Activated CD4-positive, alpha-beta T cell treated with anti-CD3 and anti-CD28 coated beads, Interleukin-10, Interleukin-2, amounts not matched to agents 100 ng/mL and 50 ng/mL, durations not matched to agents 16 hours and 8 hours (primary cell): ENCODE measurements around the gene DGKI.

Experiments used
- DNase-seq: peaks from one replicate; pipeline ENCODE4 v3.0.0-alpha.2; 2020

Gene DGKI

GRCh38 chr7:137684776-137685175 is 162.0 kb downstream of the DGKI start:
- no peak for DNase-seq

- no peak for DNase-seq
These were observed 162.5 kb downstream of the DGKI start for GRCh38 chr7:137684316-137684715.

- DNase-seq: no peak
These were observed 164.2 kb downstream of the DGKI start for GRCh38 chr7:137682596-137682995.

GRCh38 chr7:137681657-137682562 is 164.9 kb downstream of the DGKI start:
- no peak for DNase-seq

GRCh38 chr7:137674551-137675409 is 172.0 kb downstream of the DGKI start:
- no peak for DNase-seq

GRCh38 chr7:137674048-137674447 is 172.7 kb downstream of the DGKI start:
- DNase-seq: no peak

DNA sequence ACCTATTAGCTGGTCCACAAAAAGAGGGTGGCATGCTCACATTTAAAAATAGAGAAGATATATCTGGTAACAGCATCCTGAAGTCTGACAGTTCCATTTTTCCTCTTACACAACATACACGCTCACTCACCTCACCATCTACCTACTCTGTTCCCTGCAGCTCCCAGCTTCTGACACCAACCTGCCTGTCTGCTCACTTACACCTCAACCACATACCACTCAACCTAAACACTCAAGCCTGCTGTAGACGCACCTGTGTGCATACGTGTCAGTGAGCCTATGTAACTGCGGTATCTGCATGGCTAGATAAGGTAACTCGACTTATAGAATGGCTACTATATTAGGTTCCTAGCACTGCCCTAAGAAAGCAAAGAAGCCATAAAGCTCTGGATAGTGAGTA is 174.9 kb downstream of the DGKI start:
- DNase-seq: no peak

DNA sequence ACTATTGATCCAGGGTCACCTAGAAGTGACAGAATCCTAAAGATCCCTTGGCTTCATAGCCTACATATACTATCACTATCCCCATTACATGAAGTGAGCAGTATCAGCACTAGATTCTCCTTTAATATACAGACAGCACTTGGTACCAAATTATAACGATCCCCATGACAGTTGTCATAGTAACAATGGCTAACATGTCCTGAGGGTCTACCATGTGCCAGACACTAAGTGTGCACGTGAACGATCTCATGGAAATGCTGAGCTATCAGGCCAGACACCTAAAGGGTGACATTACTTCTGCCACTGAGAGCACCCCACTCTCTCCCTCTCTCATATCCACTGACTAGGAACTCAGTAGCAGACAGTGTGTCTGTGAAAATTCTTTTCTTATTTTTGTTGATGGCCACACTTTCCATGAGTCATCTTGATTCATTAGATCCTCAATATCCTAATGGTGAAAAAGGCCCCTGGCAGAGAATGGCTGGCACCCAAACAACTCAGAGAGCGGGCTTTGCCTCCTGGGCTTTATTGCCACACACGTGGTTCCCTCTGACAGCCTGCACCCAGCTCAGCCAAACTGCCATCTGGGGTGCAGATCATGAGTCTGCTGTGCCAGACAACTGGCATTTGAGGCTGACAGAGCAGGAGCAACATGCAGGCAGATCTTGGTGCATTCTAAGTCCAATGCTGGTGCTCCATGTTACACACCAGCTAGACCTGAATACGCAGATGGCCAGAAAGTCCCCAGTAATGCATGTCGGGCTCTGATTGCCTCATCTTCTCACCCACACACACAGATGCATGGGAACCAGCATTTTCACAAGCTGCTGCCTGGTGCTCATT is 176.3 kb downstream of the DGKI start:
- DNase-seq: peak; percentile 20

- no peak for DNase-seq
These were observed 177.1 kb downstream of the DGKI start for GRCh38 chr7:137669706-137670105.

GRCh38 chr7:137668404-137668803 is 178.4 kb downstream of the DGKI start:
- no peak for DNase-seq

- peak; percentile 4 for DNase-seq
These were observed 179.0 kb downstream of the DGKI start for GRCh38 chr7:137667633-137668387.

DNA sequence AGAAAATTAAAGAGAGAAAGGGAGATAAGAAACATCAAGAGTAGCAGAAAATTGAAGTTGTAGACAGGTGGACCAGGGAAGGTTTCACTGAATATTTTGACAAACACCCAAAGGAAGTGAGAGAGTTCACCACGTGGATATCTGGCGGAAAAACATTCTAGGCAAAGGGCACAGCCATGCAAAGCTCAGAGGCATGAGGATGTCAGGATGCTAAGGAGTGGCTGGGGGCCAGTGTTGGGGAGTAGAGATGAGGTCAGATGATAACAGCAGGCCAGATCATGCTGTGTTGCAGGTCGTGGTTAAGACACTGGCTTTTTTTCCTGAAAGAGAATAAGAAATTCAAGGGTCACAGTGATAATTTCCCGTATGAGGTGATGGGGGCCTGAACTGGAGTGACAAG is 181.9 kb downstream of the DGKI start:
- DNase-seq: no peak

GRCh38 chr7:137661634-137662033 is 185.1 kb downstream of the DGKI start:
- DNase-seq: no peak

DNA sequence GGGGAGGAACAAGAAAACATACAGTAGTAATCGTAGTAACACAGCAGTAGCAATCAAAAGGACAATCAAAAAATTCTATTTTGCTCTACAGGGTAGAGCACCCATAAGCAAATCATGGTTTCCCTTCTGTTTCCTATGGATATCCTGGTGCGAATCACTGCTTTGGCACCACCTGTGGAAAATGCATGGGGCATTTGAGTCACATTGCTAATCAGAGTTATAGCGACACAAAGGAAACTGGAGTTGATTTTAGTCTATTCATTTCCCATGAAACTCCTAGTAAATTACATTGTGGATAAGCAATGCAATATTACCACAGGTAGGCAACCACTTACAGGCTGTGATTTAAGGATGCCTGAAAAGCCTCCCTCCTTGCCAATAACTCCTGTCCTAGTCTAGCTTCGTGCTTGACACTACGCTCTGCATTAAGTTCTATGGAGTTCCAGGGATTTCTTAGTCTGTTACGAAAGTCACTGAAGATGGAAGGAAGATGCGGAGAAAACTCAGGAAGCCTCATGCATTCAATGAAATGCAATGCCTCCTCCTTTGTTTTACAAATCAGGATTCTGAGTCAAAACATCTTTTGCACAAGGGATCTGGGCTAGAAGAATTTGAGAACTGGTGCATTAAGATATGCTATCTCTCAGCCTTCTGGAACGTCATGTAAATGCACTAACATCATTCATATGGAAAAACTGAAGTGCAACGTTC is 188.4 kb downstream of the DGKI start:
- no peak for DNase-seq

DNA sequence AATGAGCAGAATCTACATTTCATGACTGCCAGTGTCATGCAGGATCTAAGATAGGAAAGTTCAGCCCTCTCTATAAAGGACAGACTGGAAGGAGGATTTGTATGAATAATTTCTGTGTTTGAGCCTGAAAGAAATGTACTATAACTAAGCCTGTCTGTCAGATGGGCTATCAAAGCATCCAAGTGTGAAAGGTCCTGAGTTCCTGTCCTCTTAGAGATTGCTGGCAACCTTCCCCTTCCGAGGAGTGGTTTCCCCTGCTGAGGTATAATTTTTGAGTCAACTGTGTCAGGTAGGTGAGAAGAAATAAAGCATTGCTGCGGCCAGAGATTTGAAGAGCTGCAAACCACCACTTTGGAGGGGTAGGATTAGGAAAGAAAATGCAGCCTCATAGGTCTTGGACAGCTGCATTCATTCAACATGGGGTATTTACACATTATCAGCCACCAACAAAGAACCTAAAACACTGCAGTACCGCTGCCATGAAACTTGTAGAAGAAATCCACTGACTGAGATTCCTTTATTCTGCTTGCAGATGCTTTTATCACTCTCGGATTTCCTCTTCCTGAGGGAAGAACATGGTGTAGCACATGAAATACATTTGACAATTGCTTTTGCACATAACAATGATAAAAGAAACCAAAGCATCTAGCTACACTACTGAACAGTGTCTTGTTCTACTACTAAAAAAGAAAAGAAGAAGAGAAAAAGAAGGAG is 189.1 kb downstream of the DGKI start:
- no peak for DNase-seq

DNA sequence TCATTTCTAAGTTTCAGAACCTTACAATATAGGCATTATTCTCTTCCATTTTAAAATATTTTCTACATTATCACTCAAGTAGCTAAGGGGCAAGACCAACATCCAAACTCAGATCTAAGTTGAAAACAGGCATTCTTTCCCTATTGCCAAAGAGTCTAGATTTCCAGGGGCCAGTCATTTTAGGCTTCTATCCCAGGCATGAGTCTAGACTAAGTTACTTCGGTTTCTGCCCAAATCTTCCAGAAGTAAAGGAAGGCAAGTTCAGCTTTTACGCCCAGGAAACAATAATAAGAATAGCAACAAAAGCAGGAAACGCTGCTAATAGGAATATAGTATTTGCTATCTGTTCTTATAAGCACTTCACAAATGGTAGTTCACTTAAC is 189.9 kb downstream of the DGKI start:
- no peak for DNase-seq

DNA sequence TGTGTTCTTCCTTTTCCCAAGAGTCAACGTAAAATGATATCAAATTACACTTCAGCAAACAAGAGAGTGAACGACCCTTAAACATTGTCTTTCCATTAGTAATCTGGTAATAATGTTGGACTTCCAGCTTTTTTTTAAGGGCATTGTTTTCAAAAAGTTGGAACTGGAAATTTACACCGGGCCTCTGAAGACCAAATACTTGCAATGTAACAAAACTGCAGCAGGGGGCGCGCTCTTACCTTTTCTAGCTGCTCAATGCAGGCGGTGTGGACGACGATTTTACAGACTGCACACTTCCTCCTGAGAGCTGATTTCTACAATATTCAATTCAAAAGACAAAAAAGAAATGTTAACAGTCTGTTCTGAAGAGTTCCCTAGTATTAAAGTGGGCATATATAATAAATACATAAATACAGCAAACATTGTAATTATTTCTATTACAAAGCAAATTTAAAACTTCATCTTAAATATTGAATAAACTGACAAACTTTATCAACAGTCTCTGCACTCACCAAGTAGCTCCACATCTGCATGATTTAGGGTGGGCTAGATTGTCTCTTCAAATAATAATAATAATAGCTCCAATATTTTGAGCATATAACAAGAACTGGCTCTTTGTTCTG is 190.4 kb downstream of the DGKI start:
- DNase-seq: peak; percentile 75

DNA sequence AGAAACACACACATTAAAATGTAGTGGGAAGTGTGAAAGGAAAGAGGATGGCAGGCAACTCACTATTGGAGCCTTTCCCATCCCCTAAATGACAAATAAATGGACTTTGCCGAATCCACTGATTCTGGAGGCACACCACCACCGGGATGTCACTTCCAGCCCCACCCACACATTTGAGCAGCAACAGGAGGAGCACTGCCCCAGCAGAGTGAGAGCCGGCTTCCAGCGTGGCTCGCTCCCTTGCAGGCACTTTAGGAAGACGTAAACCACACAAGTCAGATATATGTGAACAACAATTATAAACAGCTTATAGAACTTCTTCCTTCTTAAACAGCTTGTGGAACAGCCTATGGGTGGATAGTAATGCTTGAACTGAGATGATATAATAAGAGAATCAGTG is 191.0 kb downstream of the DGKI start:
- no peak for DNase-seq

- no peak for DNase-seq
These were observed 194.1 kb downstream of the DGKI start for GRCh38 chr7:137652721-137653120.

- no peak for DNase-seq
These were observed 198.7 kb downstream of the DGKI start for GRCh38 chr7:137647905-137648565.
